GM21447 (cell line): ENCODE measurements around the gene NUDCD2.
"Not testable (repeated sequence)": the region's sequence is repeated elsewhere in the genome, so short reads cannot be mapped to it uniquely, and the experiment has no call there.

ENCODE experiments used
- ATAC-seq: cut with Tn5 transposase; IDR thresholded peaks from one replicate; pipeline ENCODE4 v1.9.1; 2021; ENCODE audit not compliant: unreplicated experiment

Gene NUDCD2

DNA sequence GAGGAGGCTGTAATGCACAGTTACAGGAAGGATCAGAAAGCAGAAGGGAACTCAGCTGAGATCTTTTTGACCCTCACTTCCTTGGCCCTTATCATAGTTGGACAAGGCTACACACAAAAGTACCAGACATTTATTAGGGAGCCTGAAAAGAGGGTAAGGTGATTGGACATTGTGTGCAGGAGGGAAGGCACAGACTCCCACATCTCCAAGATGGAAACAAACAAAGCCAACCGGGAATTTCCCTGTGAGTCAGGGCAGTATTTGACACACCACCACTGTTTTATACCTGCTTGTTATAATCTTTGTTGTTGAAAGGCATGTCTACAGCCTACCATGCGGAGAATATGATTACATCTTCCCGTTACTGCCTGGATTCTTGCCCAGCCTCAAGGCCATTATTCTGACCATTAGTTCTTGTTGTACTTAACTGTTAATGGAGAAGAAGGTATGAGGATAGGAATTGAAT lies 25.5 kb downstream of the NUDCD2 start:
- ATAC-seq = no peak

DNA sequence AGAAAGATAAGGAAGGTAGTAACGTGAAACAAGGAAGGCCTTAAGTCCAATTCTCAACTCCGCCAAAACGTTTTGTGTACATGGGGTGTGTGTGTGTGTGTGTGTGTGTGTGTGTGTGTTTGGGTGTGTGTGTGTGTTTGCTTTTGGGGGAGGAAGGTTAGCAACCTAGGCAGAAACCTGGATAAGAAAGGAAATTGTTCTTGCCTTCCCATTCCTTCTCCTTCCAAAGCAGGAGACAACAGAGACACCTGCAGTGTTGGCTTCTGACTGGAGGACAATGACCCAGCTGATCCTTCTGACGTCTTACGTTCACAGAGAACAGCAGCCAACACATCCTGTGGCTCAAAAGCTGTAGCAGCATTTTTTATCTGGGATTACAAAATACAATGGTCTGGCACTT lies 26.6 kb downstream of the NUDCD2 start:
- no peak for ATAC-seq

DNA sequence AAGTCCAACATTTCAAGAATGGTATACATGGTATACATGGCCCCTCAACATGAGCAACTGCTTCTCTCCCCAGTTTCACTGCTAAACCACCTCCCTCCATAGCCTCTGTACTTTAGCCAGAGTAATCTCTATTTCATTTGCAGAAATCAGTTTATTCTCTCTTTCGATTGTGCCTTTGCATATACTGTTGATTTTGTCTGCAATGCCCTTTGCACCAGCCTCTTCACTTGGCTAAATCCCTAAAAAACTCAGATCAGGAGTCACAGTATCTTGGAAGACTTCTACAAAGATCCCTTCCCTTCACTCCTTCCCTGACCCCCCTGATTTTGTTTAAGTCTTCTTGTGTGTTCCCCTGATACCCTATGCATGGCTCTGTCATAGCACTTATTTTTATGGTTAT lies 27.4 kb downstream of the NUDCD2 start:
- ATAC-seq = no peak

DNA sequence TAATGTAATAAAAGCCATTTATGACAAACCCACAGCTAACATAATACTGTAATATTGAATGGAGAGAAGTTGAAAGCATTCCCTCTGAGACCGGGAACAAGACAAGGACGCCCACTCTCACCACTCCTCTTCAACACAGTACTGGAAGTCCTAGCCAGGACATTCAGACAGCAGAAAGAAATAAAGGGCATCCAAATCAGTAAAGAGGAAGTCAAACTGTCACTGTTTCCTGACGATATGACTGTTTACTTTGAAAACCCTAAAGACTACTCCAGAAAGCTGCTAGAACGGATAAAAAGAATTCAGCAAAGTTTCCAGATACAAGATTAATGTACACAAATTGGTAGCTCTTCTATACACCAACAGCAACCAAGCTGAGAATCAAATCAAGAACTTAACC lies 33.8 kb downstream of the NUDCD2 start:
- not testable (repeated sequence) for ATAC-seq

DNA sequence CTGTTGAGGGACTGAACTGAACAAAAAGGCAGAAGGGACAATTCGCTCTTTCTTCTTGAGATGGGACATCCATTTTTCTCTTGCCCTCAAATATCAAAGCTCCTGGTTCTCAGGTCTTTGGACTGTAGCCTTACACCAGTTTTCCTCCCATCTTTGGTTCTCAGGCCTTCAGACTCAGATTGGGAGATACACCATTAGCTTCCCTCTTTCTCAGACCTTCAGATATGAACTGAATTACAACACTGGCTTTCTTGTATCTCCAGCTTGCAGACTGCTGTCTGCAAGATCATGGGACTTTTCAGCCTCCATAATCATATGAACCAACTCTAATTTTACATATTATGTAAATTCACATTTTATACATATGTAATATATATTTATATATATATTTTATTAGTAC lies 35.1 kb downstream of the NUDCD2 start:
- ATAC-seq = no peak

DNA sequence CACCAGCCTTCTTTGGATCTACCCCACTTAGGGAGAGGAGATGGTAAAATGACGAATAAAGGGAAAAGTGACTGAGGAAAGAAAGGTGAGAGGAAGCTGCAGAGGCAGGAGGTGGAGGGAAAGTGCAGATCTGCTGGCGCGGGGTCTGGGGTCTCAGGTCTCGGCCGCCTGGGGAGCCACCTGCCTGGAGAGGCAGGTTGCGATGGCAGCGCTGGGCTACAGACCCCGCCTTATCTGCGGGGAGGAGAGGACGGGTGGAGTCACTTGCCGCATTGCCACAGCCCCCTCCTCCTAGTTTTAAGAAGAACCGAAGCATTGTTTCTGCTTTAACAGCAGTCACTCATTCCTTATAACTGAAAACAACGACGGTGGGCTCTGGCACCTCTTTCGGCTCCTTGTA lies 44.2 kb downstream of the NUDCD2 start:
- ATAC-seq = not testable (repeated sequence)

DNA sequence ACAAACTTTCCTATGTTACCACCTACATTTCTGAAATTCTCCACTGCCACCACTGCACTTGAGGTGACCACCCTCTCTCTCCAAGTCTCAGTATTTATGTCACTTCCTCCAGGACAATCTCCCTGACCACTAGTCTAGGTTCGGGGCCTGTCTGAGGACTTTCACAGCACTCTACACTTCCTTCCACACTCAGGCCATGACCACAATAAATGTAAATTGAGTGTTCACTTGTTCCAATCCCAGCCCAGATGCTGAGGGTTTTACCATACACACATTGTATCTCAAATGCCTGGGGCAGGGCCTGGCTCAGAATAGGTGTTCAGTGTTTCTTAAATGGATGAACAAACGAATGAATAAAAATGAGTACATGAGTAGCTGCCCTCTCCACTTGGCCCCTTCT lies 49.4 kb downstream of the NUDCD2 start:
- no peak for ATAC-seq

DNA sequence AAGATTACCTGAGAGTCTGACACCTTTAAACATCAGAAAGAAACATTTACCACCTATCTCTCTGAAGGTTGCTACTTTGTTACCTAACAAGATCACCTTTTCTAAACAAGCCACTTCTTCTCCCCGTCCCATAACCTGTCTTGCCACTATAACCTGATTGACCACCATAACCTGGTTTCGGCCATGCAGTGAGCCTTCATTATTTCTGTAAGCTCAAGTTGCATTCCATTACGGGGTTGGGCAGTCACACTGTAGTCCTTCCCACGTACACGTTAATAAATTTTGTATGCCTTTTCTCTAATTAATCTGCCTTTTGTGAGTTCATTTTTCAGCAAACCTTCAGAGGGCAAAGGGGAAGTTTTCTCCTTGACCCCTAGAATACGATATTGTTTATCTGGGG lies 50.5 kb downstream of the NUDCD2 start:
- no peak for ATAC-seq

DNA sequence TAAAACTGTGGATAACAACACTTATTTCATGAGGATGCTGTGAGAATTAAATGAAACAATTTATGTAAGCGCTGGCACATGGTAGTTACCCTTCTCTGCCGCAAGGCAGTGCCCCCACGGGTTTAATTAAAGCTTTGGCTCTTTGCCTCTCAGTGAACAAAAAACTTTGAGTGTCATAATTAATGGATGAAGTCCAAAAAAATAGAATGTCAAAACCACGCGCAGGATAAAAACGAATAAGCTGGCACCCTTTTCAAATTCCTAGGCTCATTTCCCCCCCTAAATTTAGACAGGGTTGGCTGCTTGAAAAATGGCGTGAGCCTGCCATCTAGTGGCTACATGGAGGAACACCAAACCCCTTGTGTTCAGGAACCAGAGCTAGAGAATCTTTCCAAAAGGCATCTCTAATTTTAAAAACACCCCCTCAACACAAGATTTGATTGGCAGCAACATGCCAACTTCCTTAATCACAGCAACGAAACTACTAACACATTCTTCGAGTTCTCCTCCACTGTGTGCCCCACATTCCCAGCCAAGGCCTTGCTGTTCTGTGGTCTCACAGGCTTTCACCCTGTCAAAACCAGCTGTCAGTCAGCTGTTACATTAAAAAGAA lies 51.5 kb downstream of the NUDCD2 start:
- ATAC-seq = peak; percentile 66

DNA sequence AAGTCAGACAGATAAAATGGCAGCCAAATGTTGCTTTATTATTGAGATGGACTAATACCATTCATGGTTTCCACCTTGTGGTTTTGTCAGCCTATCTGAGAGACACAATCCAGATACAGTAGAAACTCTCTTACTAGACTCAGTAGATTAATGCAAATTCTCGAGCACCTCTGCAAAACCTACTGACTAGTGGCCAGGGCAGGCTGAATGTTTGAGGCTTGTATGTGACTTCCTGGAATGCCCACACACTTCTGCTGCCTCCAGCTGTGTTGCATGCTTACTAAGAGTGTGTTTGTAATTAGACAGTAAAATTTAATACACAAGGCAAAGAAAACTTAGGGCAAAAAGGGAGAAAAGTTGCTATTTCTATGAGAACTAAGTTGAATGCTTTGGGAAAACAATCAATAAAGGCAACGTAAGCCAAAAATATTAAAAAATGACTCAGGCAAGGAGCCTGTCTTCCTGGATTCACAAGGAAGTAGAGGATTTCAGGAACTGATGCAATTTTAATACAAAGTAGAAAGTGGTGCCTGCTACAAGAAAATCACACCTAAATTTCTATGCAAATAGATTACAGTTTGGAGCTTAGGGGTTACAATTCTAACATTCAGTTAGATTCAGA lies 52.8 kb downstream of the NUDCD2 start:
- ATAC-seq = peak; percentile 79

DNA sequence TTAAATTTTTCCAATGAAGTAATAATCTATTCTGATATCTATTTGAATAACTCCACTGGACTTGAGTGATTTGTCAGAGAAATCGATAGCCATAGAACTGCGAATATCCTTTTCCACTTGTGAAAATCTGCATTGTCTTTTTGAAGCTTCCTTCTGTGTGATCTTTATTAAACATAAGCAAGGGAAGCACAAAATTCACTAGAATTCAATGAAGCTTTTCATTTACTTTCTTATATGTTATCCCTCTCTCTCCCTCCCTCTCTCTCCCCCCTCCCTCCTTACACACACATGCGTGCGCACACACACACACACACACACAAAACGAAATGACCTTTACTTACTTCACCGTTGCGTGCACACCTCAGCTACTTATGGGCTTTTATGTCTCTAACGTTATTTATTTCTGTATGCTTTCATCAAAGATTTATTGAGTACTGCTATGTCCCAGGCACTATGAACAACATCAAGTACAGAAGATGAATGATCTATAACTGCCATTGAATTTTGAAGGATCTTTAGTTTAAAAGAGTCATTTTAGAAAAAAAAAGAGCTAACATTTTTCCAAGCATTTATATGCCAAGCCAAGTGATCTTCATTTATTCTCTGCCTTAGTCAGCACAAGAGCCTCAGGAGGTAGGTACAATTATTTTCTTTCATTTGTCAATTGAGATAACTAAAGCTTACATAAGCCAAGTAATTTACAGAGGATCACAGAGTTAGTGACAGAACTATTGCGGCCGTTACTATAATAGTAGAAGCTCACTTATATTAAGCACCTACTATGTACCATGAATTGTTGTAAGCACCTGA lies 55.3 kb downstream of the NUDCD2 start:
- ATAC-seq = no peak

DNA sequence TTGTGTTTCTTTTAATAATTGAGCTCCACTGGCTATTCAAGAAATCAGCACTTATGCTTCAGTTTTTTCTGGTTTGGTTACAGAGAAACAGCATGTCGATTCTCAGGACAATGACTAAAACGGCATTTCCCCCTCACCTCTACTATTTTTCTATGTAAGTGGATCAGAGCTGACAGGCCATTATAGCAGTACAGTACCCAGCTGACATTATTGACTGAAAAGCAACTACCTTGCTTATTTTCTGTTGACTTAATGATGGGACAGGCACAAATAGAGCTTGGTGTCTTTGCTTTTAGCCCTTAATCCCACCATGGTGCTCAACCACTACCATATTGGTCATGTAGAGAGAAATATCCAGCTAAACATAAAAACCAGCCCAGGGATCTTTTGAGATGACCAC lies 57.9 kb downstream of the NUDCD2 start:
- no peak for ATAC-seq

DNA sequence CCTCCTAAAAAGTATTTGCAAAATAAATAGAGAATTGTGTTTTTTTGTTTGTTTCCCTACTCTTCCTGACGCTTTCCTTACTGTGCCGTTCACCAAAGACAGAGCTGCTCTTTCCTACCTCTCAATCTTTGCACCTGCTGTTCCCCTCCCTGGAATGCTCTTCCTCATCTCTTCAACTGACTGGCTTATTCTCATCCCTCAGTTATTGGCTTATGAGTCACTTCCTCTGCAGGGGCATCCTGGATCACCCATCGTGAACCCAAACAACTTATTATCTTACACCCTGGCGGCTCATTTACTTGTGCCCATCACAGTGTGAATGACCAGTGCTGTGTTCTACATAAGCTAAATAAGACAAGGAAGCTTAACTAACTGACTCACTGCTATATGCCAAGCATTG lies 58.6 kb downstream of the NUDCD2 start:
- ATAC-seq = no peak

DNA sequence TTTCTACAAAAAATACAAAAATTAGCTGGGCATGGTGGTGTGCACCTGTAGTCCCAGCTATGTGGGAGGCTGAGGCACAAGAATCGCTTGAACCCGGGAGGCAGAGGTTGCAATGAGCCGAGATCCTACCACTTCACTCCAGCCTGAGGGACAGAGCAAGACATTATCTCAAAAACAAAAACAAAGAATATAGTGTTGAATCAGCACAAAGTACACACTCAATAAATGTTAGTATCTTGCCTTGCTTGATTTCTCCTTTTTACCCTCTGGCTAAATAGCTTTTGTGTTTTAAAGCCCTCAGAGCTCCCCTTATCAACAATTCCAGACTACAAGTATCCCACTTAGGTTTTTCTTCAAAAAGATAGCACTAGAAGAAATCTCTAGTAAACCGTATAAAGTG lies 60.0 kb downstream of the NUDCD2 start:
- no peak for ATAC-seq

DNA sequence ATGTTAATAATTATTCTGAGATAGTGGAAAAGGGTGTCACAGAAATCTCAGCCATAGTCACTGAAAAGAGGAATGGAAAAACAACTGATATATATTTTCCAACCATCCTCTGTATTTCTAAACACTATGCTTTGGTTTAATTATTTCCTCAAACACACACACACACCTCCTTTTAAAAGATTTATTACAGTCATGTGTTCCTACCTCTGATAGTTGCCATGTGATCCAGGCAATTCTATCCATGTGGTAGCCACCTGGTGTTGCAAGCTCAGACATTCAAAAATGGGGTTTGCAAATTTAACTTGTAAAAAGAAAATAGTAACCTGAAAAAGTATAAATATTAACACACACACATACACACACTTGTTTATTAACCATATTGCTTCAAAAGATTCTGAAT lies 62.5 kb downstream of the NUDCD2 start:
- ATAC-seq = no peak

DNA sequence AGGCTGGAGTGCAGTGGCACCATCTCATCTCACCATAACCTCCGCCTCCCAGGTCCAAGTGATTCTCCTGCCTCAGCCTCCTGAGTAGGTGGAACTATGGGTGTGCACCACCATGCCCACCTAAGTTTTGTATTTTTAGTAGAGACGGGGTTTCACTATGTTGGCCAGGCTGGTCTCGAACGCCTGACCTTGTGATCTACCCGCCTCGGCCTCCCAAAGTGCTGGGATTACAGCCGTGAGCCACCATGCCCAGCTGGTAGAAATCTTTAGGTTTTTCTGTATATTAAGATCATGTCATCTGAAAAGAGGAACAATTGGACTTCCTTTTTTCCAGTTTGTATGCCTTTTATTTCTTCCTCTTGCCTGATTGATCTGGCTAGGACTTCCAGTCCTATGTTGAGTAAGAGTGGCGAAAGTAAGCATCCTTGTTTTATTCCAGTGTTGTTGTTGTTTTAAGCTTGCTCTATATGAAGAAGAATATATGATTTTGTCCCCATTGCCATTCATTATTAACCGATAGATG lies 63.0 kb downstream of the NUDCD2 start:
- ATAC-seq = not testable (repeated sequence)
